Loucy (cell line): Measurements from ENCODE around the gene CFAP73.

ENCODE experiments used
- H2AFZ ChIP-seq: fragments of 200-600 bp; sonication (generic); 2 replicates; pipeline ENCODE4 v1.6.0; 2016; ENCODE audit warnings: antibody characterized with exemption, mild to moderate bottlenecking, low read length, moderate library complexity
- H3F3A ChIP-seq: fragments of 200-600 bp; 2 replicates; pipeline ENCODE4 v1.6.0; 2016; ENCODE audit warnings: antibody characterized with exemption, low read depth, mild to moderate bottlenecking
- H3K27me3 ChIP-seq: fragments of 200-600 bp; sonication (generic); 2 replicates; pipeline ENCODE4 v1.6.1; 2014; ENCODE audit warnings: low read length, mild to moderate bottlenecking; ENCODE audit not compliant: insufficient read depth, poor library complexity, severe bottlenecking
- H3K36me3 ChIP-seq: fragments of 200-600 bp; sonication (generic); 2 replicates; pipeline ENCODE4 v1.6.1; 2016; ENCODE audit warnings: low read length; ENCODE audit not compliant: insufficient read depth
- H3K4me1 ChIP-seq: fragments of 200-600 bp; sonication (generic); 2 replicates; pipeline ENCODE4 v1.5.1; 2014; ENCODE audit warnings: low read length, mild to moderate bottlenecking; ENCODE audit not compliant: insufficient read depth, poor library complexity, severe bottlenecking
- H3K4me2 ChIP-seq: fragments of 200-600 bp; sonication (generic); 2 replicates; pipeline ENCODE4 v1.6.0; 2014; ENCODE audit warnings: antibody characterized with exemption, low read length, low read depth, mild to moderate bottlenecking; ENCODE audit not compliant: poor library complexity, severe bottlenecking
- H3K4me3 ChIP-seq: fragments of 200-600 bp; sonication (generic); 2 replicates; pipeline ENCODE4 v1.5.1; 2014; ENCODE audit warnings: low read length, mild to moderate bottlenecking, mixed read lengths; ENCODE audit not compliant: poor library complexity, severe bottlenecking
- H3K79me2 ChIP-seq: fragments of 200-600 bp; sonication (generic); 2 replicates; pipeline ENCODE4 v1.6.1; 2014; ENCODE audit warnings: low read length; ENCODE audit not compliant: insufficient read depth
- H3K9ac ChIP-seq: fragments of 200-600 bp; sonication (generic); 2 replicates; pipeline ENCODE4 v1.6.0; 2014; ENCODE audit warnings: mild to moderate bottlenecking, low read depth, low read length, moderate library complexity; ENCODE audit not compliant: poor library complexity, severe bottlenecking
- H3K9me2 ChIP-seq: fragments of 200-600 bp; sonication (generic); replicated peaks from 2 replicates; pipeline ENCODE4 v1.6.1; 2016; ENCODE audit warnings: low read depth, low read length, mixed read lengths
- H3K9me3 ChIP-seq: fragments of 200-600 bp; sonication (generic); 2 replicates; pipeline ENCODE4 v1.6.1; 2014; ENCODE audit warnings: mild to moderate bottlenecking, antibody characterized with exemption, low read length, low read depth; ENCODE audit not compliant: insufficient read depth
- H4K20me1 ChIP-seq: fragments of 200-600 bp; sonication (generic); 2 replicates; pipeline ENCODE4 v1.6.0; 2014; ENCODE audit warnings: antibody characterized with exemption, low read length, mild to moderate bottlenecking; ENCODE audit not compliant: insufficient read depth, poor library complexity, severe bottlenecking
- EZH2phosphoT487 ChIP-seq: fragments of 200-600 bp; IDR thresholded peaks from 2 replicates; pipeline ENCODE4 v1.6.1; 2018; ENCODE audit warnings: antibody characterized with exemption, mild to moderate bottlenecking, moderate library complexity, borderline replicate concordance
- TF ChIP-seq, protein P1 (sequence below): fragments of 200-600 bp; sonication (generic); conservative IDR thresholded peaks from 2 replicates; pipeline ENCODE4 v1.5.1; 2014; ENCODE audit warnings: mild to moderate bottlenecking, antibody characterized with exemption, low read length

The CFAP73 gene

DNA sequence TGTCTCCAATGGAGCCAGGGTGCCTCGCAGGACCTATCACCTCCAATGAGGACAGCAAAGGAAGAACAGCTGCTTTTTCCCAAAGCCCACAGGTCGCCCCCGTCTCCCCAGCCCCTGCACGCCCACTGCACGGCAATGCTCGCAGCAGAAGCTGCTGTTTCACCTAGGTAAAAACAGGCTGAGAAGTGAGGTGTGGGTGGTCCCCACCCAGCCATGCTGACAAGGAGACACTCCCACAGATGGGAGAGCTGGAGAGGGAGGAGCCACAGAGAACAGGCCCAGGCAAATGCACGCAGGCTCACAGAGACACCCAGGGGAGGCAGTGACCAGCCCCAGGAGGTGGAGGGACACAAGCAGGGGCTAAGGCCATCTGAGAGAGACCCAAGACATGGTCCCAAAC, 10.4 kb downstream of the CFAP73 start:
- H3K79me2 ChIP-seq = no peaks in the 10 kb centered on the region
- H4K20me1 ChIP-seq = no peaks in the 10 kb centered on the region
- no peaks in the 10 kb centered on the region for H3K4me1 ChIP-seq
- no peaks in the 10 kb centered on the region for H3F3A ChIP-seq
- TF ChIP-seq, protein P1, sequence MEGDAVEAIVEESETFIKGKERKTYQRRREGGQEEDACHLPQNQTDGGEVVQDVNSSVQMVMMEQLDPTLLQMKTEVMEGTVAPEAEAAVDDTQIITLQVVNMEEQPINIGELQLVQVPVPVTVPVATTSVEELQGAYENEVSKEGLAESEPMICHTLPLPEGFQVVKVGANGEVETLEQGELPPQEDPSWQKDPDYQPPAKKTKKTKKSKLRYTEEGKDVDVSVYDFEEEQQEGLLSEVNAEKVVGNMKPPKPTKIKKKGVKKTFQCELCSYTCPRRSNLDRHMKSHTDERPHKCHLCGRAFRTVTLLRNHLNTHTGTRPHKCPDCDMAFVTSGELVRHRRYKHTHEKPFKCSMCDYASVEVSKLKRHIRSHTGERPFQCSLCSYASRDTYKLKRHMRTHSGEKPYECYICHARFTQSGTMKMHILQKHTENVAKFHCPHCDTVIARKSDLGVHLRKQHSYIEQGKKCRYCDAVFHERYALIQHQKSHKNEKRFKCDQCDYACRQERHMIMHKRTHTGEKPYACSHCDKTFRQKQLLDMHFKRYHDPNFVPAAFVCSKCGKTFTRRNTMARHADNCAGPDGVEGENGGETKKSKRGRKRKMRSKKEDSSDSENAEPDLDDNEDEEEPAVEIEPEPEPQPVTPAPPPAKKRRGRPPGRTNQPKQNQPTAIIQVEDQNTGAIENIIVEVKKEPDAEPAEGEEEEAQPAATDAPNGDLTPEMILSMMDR = no peak
- no peak for TF ChIP-seq EZH2phosphoT487
- no peak overlapping the region for H3K4me3 ChIP-seq
- H3K36me3 ChIP-seq = peaks cover 61% of the 10 kb centered on the region; the same call in 1 of the 2 replicates
- H3K9ac ChIP-seq = no peak overlapping the region
- no peaks in the 10 kb centered on the region for H3K9me2 ChIP-seq
- no peak overlapping the region for H3K4me2 ChIP-seq
- no peak overlapping the region for H2AFZ ChIP-seq
- H3K9me3 ChIP-seq = no peaks in the 10 kb centered on the region
- H3K27me3 ChIP-seq = no peaks in the 10 kb centered on the region

DNA sequence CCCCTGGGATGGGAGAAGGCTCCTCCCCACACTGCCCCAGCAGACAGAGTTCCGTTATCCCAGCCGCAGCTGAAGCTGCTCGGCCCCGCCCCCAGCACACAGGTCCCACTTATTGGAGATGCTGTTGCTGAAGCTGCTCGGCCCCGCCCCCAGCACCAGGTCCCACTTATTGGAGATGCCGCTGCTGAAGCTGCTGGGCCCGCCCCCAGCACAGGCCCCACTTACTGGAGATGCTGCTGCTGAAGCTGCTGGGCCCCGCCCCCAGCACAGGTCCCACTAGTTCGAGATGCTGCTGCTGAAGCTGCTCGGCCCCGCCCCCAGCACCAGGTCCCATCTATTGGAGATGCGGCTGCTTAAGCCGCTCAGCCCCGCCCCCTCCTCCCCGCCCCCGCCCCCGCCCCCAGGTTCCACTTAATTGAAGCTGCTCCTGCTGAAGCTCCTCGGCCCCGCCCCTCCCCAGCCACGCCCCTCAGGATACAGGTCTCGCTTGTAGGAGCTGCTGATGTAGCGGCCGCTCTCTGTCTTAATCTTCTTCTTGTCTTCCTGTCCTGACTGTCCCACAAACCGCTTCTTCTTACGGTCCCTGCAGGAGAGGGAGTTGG, 12.0 kb downstream of the CFAP73 start:
- H3K36me3 ChIP-seq = peaks cover 77% of the 10 kb centered on the region; the same call in 1 of the 2 replicates

DNA sequence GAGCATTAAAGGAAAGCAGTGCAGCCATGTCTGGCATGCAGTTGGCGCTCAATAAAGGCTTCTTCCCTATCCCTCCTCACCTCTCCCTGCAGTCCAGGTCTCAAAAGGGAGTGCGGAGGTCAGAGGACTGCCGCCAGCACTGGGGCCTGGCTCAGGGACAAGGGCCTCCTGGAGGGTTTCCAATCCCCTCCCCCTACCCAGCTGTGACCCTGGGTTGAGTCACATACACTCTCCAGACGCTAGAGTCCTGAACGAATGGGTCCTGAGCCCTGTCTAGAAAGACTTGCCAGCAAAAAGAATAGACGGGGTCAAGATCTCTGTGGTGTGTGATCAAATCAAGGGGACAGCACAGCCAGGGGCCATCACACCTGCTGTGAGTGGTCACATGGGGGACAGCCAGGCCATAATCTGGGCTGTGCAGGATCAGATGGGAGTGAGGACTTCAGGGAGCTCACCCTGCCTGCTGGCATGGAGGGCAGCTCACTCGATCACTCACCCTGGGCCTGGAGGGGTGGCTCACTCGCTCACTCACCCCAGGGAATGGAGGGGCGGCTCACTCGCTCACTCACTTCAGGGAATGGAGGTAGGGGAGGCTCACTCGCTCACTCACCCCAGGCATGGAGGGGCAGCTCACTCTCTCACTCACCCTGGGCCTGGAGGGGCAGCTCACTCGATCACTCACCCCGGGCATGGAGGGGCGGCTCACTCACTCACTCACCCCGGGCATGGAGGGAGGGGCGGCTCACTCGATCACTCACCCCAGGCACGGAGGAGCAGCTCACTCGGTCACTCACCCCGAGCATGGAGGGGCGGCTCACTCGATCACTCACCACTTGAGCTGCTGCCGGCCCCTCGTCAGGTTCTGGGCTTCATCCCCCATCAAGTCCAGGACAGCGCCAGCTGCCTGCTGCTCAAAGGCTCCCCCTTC, 12.8 kb downstream of the CFAP73 start:
- Histone ChIP-seq H3K9me3 (no peaks in the 10 kb centered on the region), H3K79me2 (no peaks in the 10 kb centered on the region), H2AFZ (no peak overlapping the region), H3K36me3 (peaks cover 85% of the 10 kb centered on the region; the same call in 1 of the 2 replicates), H3F3A (no peaks in the 10 kb centered on the region), H3K27me3 (no peaks in the 10 kb centered on the region), H3K4me2 (no peak overlapping the region), H3K9ac (no peak overlapping the region), H4K20me1 (no peaks in the 10 kb centered on the region), H3K4me3 (no peak overlapping the region), H3K9me2 (no peaks in the 10 kb centered on the region), H3K4me1 (no peaks in the 10 kb centered on the region)
- TF ChIP-seq, protein P1 = no peak
- TF ChIP-seq EZH2phosphoT487 = no peak

More for the DNA sequence above, 12.0 kb downstream of the CFAP73 start:
- TF ChIP-seq, protein P1 = no peak
- TF ChIP-seq EZH2phosphoT487 = no peak
- H3K79me2 ChIP-seq = no peaks in the 10 kb centered on the region
- H3K4me2 ChIP-seq = no peak overlapping the region
- no peaks in the 10 kb centered on the region for H3K4me1 ChIP-seq
- H3K9me2 ChIP-seq = no peaks in the 10 kb centered on the region
- H3K27me3 ChIP-seq = no peaks in the 10 kb centered on the region
- no peak overlapping the region for H3K9ac ChIP-seq
- H2AFZ ChIP-seq = no peak overlapping the region
- no peaks in the 10 kb centered on the region for H3K9me3 ChIP-seq
- no peak overlapping the region for H3K4me3 ChIP-seq
- no peaks in the 10 kb centered on the region for H3F3A ChIP-seq
- H4K20me1 ChIP-seq = no peaks in the 10 kb centered on the region
